Keratinocyte (primary cell): Measurements from ENCODE around the gene HTR5A. TPM values are rescaled to one million over a fixed set of nuclear protein-coding genes. Genes with fewer than 3 reads are reported as not detected.

Source experiments
- DNase-seq: peaks from one replicate; pipeline ENCODE4 v3.0.0-alpha.2; 2011; ENCODE audit warnings: low read depth, missing footprints, low spot score
- FAIRE-seq: peaks from 2 replicates; lab custom pipeline; 2011; peaks lifted over from hg19 to GRCh38; lab: Jason Lieb, UNC
- H2AFZ ChIP-seq: 2 replicates; pipeline ENCODE4 v1.6.0; 2012; ENCODE audit warnings: low read length, control low read depth, inconsistent platforms; ENCODE audit not compliant: control insufficient read depth
- H3K27ac ChIP-seq: 2 replicates; pipeline ENCODE4 v1.5.1; 2011; ENCODE audit warnings: low read length; ENCODE audit not compliant: control insufficient read depth, insufficient read depth
- H3K27me3 ChIP-seq: 3 replicates; pipeline ENCODE4 v1.6.0; 2011; ENCODE audit warnings: low read length; ENCODE audit not compliant: control insufficient read depth, insufficient read depth; ENCODE audit errors: extremely low read depth
- H3K36me3 ChIP-seq, 2 experiments: 2 replicates in 1 of 2; 3 replicates in 1 of 2; pipeline ENCODE4 v1.5.1; 2011; ENCODE audit warnings: low read length in 2 of 2, mild to moderate bottlenecking in 1 of 2; ENCODE audit not compliant: control insufficient read depth in 2 of 2, insufficient read depth in 2 of 2; ENCODE audit errors: extremely low read depth in 1 of 2
- H3K4me1 ChIP-seq: 3 replicates; pipeline ENCODE4 v1.5.1; 2011; ENCODE audit warnings: low read length; ENCODE audit not compliant: control insufficient read depth, insufficient read depth; ENCODE audit errors: extremely low read depth
- H3K4me2 ChIP-seq: 3 replicates; pipeline ENCODE4 v1.6.0; 2011; ENCODE audit warnings: low read depth, low read length; ENCODE audit not compliant: control insufficient read depth, insufficient read depth; ENCODE audit errors: extremely low read depth
- H3K4me3 ChIP-seq, 3 experiments: fragments of 200-600 bp in 1 of 3; sonication (generic) in 1 of 3; 2 replicates in 2 of 3; 3 replicates in 1 of 3; pipeline ENCODE4 v1.5.1; 2011 to 2016; ENCODE audit warnings: low read length in 3 of 3, mild to moderate bottlenecking in 3 of 3, control low read depth in 2 of 3, inconsistent platforms in 1 of 3, low read depth in 1 of 3, mixed read lengths in 1 of 3, mixed run types in 1 of 3, moderate library complexity in 1 of 3; ENCODE audit not compliant: control insufficient read depth in 2 of 3, insufficient read depth in 2 of 3; ENCODE audit errors: extremely low read depth in 1 of 3
- H3K79me2 ChIP-seq: 2 replicates; pipeline ENCODE4 v1.6.0; 2012; ENCODE audit warnings: low read length; ENCODE audit not compliant: control insufficient read depth, insufficient read depth
- H3K9ac ChIP-seq: 3 replicates; pipeline ENCODE4 v1.6.0; 2011; ENCODE audit warnings: low read length; ENCODE audit not compliant: control insufficient read depth, insufficient read depth; ENCODE audit errors: extremely low read depth
- H3K9me1 ChIP-seq: 3 replicates; pipeline ENCODE4 v1.6.0; 2011; ENCODE audit warnings: low read length; ENCODE audit not compliant: control insufficient read depth, insufficient read depth; ENCODE audit errors: extremely low read depth
- H3K9me3 ChIP-seq: 2 replicates; pipeline ENCODE4 v1.5.1; 2012; ENCODE audit warnings: low read depth, low read length; ENCODE audit not compliant: control insufficient read depth
- H4K20me1 ChIP-seq: 3 replicates; pipeline ENCODE4 v1.6.0; 2011; ENCODE audit warnings: low read length; ENCODE audit not compliant: control insufficient read depth, insufficient read depth; ENCODE audit errors: extremely low read depth
- EZH2 ChIP-seq: IDR thresholded peaks from one replicate; pipeline ENCODE4 v1.6.1; 2012; ENCODE audit warnings: inconsistent platforms, mild to moderate bottlenecking, low read length, moderate library complexity
- dilution Hi-C: fragments of 300-500 bp; cut with MboI; formaldehyde crosslinking; loops from one replicate; pipeline ENCODE4 v1.7.0; 2020; ENCODE audit warnings: low sequenced_read_pairs; ENCODE audit not compliant: extremely low pct_ligation_motif_present
- polyA plus RNA-seq, 5 experiments: library from polyadenylated mRNA; depleted of rRNA in 3 of 5; stranded (reverse) in 3 of 5; stranded (forward) in 1 of 5; unstranded in 1 of 5; fragments of >200 nt; gene quantifications; 1 replicate in 1 of 5; 2 replicates in 3 of 5; 3 replicates in 1 of 5; pipeline versions ENCODE4 v1.2.1 to v1.2.3, GENCODE V29; 2011 to 2012; ENCODE audit warnings: missing spikeins in 2 of 5, low read depth in 1 of 5, low replicate concordance in 1 of 5
- TF ChIP-seq, protein P1 (sequence below), 3 experiments: IDR thresholded peaks in 1 of 3; conservative IDR thresholded peaks in 1 of 3; optimal IDR thresholded peaks in 1 of 3; 2 replicates in 2 of 3; 3 replicates in 1 of 3; pipeline versions ENCODE3 to v1.5.1; 2011; ENCODE audit warnings: low read length in 3 of 3, mild to moderate bottlenecking in 3 of 3, moderate library complexity in 2 of 3, control low read depth in 1 of 3, inconsistent platforms in 1 of 3; ENCODE audit not compliant: insufficient read depth in 2 of 3; ENCODE audit errors: extremely low read depth in 1 of 3

The HTR5A gene
- polyA plus RNA-seq, 1 donor (not counting 4 experiments of a cell fraction or from before 2014, with no cell fraction given) = not detected

- H3K79me2 ChIP-seq = no peaks in the 10 kb centered on the region
- FAIRE-seq (no peak), DNase-seq (no peak)
- H2AFZ ChIP-seq = no peak overlapping the region
- no peak overlapping the region for H3K4me3 ChIP-seq
- H4K20me1 ChIP-seq = no peaks in the 10 kb centered on the region
- H3K9ac ChIP-seq = no peak overlapping the region
- H3K27ac ChIP-seq = no peak overlapping the region
- no peaks in the 10 kb centered on the region for H3K27me3 ChIP-seq
- H3K9me3 ChIP-seq = no peaks in the 10 kb centered on the region
- TF ChIP-seq, protein P1, sequence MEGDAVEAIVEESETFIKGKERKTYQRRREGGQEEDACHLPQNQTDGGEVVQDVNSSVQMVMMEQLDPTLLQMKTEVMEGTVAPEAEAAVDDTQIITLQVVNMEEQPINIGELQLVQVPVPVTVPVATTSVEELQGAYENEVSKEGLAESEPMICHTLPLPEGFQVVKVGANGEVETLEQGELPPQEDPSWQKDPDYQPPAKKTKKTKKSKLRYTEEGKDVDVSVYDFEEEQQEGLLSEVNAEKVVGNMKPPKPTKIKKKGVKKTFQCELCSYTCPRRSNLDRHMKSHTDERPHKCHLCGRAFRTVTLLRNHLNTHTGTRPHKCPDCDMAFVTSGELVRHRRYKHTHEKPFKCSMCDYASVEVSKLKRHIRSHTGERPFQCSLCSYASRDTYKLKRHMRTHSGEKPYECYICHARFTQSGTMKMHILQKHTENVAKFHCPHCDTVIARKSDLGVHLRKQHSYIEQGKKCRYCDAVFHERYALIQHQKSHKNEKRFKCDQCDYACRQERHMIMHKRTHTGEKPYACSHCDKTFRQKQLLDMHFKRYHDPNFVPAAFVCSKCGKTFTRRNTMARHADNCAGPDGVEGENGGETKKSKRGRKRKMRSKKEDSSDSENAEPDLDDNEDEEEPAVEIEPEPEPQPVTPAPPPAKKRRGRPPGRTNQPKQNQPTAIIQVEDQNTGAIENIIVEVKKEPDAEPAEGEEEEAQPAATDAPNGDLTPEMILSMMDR (optimal IDR thresholded peaks at IDR 0.05 in 1 of 3, IDR thresholded peaks at IDR 0.05 in 1 of 3, conservative IDR thresholded peaks at IDR 0.05 in 1 of 3; ENCODE audit: extremely low read depth in 1 of 3, insufficient read depth in 2 of 3, low read length in 3 of 3) = no peak
- TF ChIP-seq EZH2 = no peak
- H3K9me1 ChIP-seq = no peaks in the 10 kb centered on the region
- no peak overlapping the region for H3K4me2 ChIP-seq
- no peaks in the 10 kb centered on the region for H3K36me3 ChIP-seq
- no peaks in the 10 kb centered on the region for H3K4me1 ChIP-seq
- dilution Hi-C loops = no loop called here
These were observed 7.7 kb upstream of the HTR5A start for GRCh38 chr7:155062411-155062810.

DNA sequence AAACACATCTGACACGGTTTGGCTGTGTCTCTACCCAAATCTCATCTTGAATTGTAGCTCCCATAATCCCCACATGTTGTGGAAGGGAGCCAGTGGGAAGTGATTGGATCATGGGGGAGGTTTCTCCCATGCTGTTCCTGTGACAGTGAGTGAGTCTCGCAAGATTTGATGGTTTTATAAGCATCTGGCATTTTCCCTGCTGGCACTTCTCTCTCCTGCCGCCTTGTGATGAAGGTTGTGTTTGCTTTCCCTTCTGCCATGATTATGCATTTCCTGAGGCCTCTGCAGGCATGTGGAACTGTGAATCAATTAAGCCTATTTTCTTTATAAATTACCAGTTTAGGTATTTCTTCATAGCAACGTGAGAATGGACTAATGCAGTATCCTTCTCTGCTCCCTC lies 5.9 kb upstream of the HTR5A start:
- Histone ChIP-seq H3K4me1 (no peaks in the 10 kb centered on the region), H3K27me3 (no peaks in the 10 kb centered on the region), H3K79me2 (no peaks in the 10 kb centered on the region), H3K9ac (no peak overlapping the region), H2AFZ (no peak overlapping the region), H4K20me1 (no peaks in the 10 kb centered on the region), H3K4me3 (no peak overlapping the region), H3K4me2 (no peak overlapping the region), H3K27ac (no peak overlapping the region), H3K9me1 (no peaks in the 10 kb centered on the region), H3K36me3 (no peaks in the 10 kb centered on the region), H3K9me3 (no peaks in the 10 kb centered on the region)
- DNase-seq = no peak
- dilution Hi-C loops = no loop called here
- no peak for TF ChIP-seq EZH2
- TF ChIP-seq, protein P1 (optimal IDR thresholded peaks at IDR 0.05 in 1 of 3, IDR thresholded peaks at IDR 0.05 in 1 of 3, conservative IDR thresholded peaks at IDR 0.05 in 1 of 3; ENCODE audit: extremely low read depth in 1 of 3, insufficient read depth in 2 of 3, low read length in 3 of 3) = no peak
- FAIRE-seq = no peak
